Activated naive CD8-positive, alpha-beta T cell (primary cell): Measurements from ENCODE around the gene CACNG4.
"Not testable (repeated sequence)": the region's sequence is repeated elsewhere in the genome, so short reads cannot be mapped to it uniquely, and the experiment has no call there.

Experiments used
- H3K27ac Mint-ChIP-seq: one replicate; pipeline ENCODE4 v1.8.0; 2021; ENCODE audit warnings: mixed read lengths
- H3K27me3 Mint-ChIP-seq: one replicate; pipeline ENCODE4 v1.8.0; 2021; ENCODE audit warnings: mixed read lengths
- H3K36me3 Mint-ChIP-seq: one replicate; pipeline ENCODE4 v1.8.0; 2021; ENCODE audit warnings: mixed read lengths
- H3K4me1 Mint-ChIP-seq: one replicate; pipeline ENCODE4 v1.8.0; 2021; ENCODE audit warnings: low read depth, mixed read lengths
- H3K4me3 Mint-ChIP-seq: one replicate; pipeline ENCODE4 v1.8.0; 2021; ENCODE audit warnings: mild to moderate bottlenecking, mixed read lengths
- H3K9me3 Mint-ChIP-seq: one replicate; pipeline ENCODE4 v1.8.0; 2021; ENCODE audit warnings: low read depth, mixed read lengths

The CACNG4 gene

DNA sequence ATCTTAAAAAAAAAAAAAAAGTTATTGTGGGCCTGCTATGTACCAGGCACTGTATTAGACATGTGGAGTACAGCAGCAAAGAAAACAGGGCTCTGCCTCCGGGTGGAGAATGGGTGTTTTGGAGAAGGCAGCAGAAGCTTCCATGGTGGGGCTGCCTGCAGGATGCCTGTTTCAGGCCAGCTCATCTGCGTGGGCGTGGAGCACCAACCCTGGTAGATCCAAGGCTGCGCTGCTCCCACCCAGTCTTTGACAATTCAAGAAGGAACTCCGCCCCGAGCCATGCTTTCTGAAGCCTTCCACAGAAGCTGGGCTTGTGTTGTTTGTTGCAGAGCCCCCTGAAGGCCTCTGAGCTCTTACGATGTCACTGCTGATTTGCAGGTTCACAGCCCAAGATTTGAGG, 56.7 kb downstream of the CACNG4 start:
- Mint-ChIP-seq H3K4me3 (no peak overlapping the region), H3K27me3 (no peaks in the 10 kb centered on the region), H3K4me1 (no peaks in the 10 kb centered on the region), H3K36me3 (no peaks in the 10 kb centered on the region), H3K9me3 (no peaks in the 10 kb centered on the region), H3K27ac (no peak overlapping the region)

DNA sequence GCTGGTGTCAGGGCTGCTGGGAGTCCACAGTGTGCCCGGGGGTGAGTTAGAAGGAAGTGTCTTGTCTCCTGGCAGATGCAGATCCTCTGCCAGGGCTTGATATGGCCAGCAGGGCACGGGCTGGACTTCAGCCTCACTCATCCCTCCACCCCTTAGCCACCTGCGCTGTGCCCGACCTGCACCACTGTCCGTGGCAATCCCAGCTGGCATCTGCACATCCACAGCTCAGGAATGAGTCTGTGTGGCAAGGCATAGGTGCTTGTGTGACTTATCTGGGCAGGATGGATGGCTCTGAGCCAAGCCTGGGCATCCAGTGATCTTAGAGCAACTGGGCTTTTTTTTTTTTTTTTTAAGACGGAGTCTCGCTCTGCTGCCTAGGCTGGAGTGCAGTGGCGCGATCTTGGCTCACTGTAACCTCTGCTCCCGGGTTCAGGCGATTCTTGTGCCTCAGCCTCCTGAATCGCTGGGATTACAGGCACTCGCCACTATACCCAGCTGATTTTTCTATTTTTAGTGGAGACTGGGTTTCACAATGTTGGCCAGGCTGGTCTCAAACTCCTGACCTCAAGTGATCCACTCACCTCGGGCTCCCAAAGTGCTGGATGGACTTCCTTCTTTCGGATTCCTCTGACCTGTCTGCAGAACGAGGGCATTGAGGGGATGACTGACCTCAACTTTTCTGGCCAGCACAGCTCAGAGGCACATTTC, 57.4 kb downstream of the CACNG4 start:
- no peaks in the 10 kb centered on the region for H3K9me3 Mint-ChIP-seq
- no peaks in the 10 kb centered on the region for H3K4me1 Mint-ChIP-seq
- no peak overlapping the region for H3K27ac Mint-ChIP-seq
- no peaks in the 10 kb centered on the region for H3K27me3 Mint-ChIP-seq
- no peak overlapping the region for H3K4me3 Mint-ChIP-seq
- no peaks in the 10 kb centered on the region for H3K36me3 Mint-ChIP-seq

DNA sequence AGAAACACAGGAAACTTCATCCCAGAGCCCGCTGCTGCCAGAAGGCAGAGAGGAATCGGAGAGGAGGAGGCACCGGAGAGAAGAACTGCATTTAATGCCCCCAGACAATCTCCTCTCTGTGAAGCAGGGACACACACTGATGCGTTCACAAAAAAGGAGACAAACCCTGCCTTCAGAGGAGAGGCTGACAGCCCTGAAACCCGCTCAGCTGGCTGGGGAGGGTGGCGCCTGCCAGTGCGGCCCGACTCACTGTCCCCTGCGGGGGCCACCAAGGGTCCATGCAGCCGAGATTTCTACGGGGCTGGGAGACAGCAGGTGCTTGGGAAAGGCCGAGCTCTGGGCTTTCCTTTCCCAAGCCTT, 57.9 kb downstream of the CACNG4 start:
- no peaks in the 10 kb centered on the region for H3K27me3 Mint-ChIP-seq

DNA sequence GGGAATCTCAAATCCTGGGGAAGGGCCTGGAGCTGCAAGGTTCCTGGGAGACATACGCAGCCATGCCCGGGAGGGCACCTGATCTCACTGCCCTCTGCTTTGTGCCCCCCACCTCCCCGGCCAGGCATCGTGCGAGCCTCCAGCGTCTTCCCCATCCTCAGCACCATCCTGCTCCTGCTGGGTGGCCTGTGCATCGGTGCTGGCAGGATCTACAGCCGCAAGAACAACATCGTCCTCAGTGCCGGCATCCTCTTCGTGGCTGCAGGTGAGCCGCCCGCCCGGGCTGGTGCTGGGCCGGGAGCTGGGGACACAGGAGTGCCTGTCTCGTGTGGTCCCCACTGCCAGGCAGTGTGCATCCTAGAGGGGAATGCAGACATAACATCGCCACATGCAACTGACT, 60.2 kb downstream of the CACNG4 start:
- Mint-ChIP-seq H3K27me3 (no peaks in the 10 kb centered on the region), H3K9me3 (no peaks in the 10 kb centered on the region), H3K4me1 (no peaks in the 10 kb centered on the region), H3K36me3 (no peaks in the 10 kb centered on the region), H3K4me3 (no peak overlapping the region), H3K27ac (no peak overlapping the region)

More for the DNA sequence above, 57.9 kb downstream of the CACNG4 start:
- H3K4me1 Mint-ChIP-seq, result no peaks in the 10 kb centered on the region
- H3K9me3 Mint-ChIP-seq, result no peaks in the 10 kb centered on the region
- no peak overlapping the region for H3K4me3 Mint-ChIP-seq
- no peak overlapping the region for H3K27ac Mint-ChIP-seq
- no peaks in the 10 kb centered on the region for H3K36me3 Mint-ChIP-seq

DNA sequence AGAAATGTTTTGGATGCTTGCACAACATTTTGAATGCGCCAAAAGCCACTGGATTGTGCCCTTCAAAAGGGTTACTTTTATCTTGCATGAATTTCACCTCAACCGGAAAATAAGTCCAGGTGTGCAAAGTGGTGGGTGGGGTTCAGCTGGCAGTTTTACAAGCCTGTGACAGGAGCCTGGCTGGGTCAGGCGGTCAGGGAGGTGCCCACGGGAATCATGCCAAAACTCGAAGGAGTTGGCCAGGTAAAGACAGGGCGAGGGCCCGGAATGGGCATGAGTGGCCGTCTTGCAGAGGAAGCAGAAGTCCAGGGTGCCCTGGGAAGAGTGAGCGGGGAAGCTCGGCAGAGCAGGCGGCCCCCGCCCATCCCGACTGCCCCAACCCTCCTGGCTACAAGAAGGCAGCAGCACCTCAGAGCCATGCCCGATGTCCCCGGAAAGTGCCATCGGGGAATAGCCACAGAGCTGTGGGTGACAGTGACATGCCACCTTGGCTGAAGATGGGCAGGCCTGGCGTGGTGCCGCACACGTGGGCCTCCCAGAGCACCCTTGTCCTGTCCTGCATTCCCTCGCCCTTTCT, 60.8 kb downstream of the CACNG4 start:
- Mint-ChIP-seq H3K4me3 (no peak overlapping the region), H3K36me3 (no peaks in the 10 kb centered on the region), H3K4me1 (no peaks in the 10 kb centered on the region)

DNA sequence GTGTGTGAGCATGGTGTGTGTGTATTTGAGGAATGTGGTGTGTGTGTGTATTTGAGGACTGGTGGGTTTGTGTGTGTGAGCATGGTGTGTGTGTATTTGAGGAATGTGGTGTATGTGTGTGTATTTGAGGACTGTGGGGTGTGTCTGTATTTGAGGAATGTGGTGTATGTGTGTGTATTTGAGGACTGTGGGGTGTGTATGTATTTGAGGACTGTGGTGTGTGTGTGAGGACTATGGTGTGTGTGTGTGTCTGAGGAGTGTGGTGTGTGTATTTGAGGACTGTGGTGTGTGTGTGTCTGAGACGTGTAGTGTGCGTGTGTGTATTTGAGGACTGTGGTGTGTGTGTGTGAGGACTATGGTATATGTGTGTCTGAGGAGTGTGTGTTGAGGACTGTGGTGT, 61.8 kb downstream of the CACNG4 start:
- Mint-ChIP-seq H3K4me1 (no peaks in the 10 kb centered on the region), H3K27ac (no peak overlapping the region), H3K4me3 (no peak overlapping the region), H3K36me3 (no peaks in the 10 kb centered on the region), H3K27me3 (no peaks in the 10 kb centered on the region), H3K9me3 (no peaks in the 10 kb centered on the region)

More for the DNA sequence above, 60.8 kb downstream of the CACNG4 start:
- no peaks in the 10 kb centered on the region for H3K27me3 Mint-ChIP-seq
- no peak overlapping the region for H3K27ac Mint-ChIP-seq
- no peaks in the 10 kb centered on the region for H3K9me3 Mint-ChIP-seq

DNA sequence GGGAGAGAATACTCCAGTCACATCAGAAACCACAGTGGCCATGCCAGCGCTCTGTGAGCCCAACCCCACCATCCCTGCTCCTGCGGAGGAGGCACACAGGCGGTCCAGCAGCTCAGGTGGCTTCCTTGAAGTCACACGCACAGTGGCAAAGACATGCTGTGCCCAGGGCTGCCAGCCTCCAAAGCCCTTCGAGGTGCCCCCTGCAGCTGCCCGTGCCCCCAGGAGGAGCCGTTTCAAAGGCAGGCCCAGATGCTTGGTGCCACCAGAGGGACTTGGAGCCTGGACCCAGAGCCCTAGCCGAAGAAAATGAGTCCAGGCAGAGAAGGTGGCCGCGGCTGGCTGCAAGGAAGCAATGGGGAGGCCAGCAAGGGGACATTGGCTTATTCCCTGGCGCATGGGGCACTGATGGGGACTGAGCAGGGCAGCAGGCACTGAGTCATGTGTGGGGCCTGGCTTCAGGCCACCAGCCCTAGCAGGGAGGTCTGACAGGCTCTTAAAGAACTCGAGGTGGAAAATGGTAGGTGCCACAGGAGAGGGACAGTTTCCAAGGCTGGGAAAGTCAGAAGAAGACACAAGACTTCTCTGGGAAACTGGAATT, 62.6 kb downstream of the CACNG4 start:
- no peaks in the 10 kb centered on the region for H3K27me3 Mint-ChIP-seq
- no peak overlapping the region for H3K27ac Mint-ChIP-seq
- no peaks in the 10 kb centered on the region for H3K9me3 Mint-ChIP-seq
- H3K36me3 Mint-ChIP-seq, result no peaks in the 10 kb centered on the region
- no peaks in the 10 kb centered on the region for H3K4me1 Mint-ChIP-seq
- H3K4me3 Mint-ChIP-seq, result no peak overlapping the region

DNA sequence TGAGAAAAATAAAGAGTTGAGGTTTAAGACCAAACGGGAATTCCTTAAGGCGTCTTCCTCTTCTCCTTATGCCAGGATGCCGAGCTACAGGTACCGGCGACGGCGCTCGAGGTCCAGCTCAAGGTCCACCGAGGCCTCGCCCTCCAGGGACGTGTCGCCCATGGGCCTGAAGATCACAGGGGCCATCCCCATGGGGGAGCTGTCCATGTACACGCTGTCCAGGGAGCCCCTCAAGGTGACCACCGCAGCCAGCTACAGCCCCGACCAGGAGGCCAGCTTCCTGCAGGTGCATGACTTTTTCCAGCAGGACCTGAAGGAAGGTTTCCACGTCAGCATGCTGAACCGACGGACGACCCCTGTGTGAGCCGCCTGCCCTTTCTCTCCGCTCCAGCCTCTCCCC, 66.1 kb downstream of the CACNG4 start:
- H3K27me3 Mint-ChIP-seq, result no peaks in the 10 kb centered on the region
- H3K36me3 Mint-ChIP-seq, result no peaks in the 10 kb centered on the region
- H3K4me1 Mint-ChIP-seq, result no peaks in the 10 kb centered on the region
- no peaks in the 10 kb centered on the region for H3K9me3 Mint-ChIP-seq
- no peak overlapping the region for H3K4me3 Mint-ChIP-seq
- H3K27ac Mint-ChIP-seq, result no peak overlapping the region

DNA sequence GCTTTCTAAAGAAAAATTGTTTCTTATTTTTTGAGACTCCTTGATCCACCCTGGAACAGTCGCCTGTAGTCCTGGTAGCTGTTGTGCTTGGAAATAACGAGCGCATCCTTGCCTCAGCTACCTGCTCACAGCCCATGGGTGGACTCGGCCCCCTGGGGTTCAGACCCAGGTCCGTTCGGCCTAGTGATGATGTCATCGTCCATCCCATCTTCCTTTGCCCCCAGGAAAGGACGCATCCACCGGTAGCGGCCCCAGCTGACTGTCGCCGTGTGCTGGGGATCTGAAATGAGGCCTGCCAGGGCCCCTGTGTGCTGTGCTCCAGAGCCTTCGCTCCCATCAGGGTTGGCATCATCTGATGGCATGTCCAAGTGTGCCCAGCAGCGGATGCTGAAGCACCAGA, 67.9 kb downstream of the CACNG4 start:
- Mint-ChIP-seq H3K9me3 (no peaks in the 10 kb centered on the region), H3K4me3 (no peak overlapping the region), H3K4me1 (no peaks in the 10 kb centered on the region), H3K36me3 (no peaks in the 10 kb centered on the region), H3K27me3 (peaks cover 3% of the 10 kb centered on the region), H3K27ac (no peak overlapping the region)

DNA sequence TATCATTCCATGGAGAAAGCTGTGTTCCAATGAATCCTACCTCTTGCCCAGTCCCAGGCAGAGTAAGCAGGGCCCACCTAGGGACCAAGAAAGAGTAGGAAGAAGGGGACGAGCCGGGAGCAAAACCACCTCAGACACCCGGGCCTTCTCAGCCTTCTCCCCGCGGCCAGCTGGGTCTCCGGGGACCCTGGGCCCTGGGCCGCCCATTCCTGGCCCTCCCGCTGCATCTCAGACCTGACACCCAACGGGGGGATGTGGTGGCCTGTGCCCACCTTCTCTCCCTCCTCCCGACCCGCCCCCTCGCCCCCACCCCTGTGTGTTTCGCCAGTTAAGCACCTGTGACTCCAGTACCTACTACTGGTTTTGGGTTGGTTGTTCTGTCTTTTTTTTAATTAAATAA, 68.5 kb downstream of the CACNG4 start:
- Mint-ChIP-seq H3K4me3 (no peak overlapping the region), H3K36me3 (no peaks in the 10 kb centered on the region), H3K4me1 (no peaks in the 10 kb centered on the region), H3K27me3 (peaks cover 3% of the 10 kb centered on the region), H3K27ac (no peak overlapping the region), H3K9me3 (no peaks in the 10 kb centered on the region)

DNA sequence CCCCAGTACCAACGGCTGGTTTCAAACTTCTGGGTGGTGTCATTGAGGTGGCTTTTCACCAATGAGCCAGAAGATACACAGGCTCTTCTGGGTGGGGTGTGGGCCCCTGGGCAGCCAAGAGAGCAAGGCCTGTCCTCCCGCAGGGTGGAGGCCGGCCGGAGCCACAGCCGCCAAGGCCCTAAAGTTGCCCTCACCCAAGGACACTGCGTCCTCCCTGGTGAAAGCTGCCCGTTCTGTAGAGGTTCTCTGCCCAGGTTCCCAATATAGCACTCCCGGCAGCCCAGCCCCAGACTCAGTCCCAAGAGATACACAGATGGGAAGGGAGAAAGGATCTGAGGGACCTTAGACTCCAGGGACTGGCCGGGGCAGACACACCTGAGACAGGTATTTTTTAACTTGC, 69.1 kb downstream of the CACNG4 start:
- Mint-ChIP-seq H3K4me1 (no peaks in the 10 kb centered on the region), H3K4me3 (no peak overlapping the region), H3K9me3 (no peaks in the 10 kb centered on the region), H3K27me3 (peaks cover 3% of the 10 kb centered on the region), H3K27ac (no peak overlapping the region), H3K36me3 (no peaks in the 10 kb centered on the region)

DNA sequence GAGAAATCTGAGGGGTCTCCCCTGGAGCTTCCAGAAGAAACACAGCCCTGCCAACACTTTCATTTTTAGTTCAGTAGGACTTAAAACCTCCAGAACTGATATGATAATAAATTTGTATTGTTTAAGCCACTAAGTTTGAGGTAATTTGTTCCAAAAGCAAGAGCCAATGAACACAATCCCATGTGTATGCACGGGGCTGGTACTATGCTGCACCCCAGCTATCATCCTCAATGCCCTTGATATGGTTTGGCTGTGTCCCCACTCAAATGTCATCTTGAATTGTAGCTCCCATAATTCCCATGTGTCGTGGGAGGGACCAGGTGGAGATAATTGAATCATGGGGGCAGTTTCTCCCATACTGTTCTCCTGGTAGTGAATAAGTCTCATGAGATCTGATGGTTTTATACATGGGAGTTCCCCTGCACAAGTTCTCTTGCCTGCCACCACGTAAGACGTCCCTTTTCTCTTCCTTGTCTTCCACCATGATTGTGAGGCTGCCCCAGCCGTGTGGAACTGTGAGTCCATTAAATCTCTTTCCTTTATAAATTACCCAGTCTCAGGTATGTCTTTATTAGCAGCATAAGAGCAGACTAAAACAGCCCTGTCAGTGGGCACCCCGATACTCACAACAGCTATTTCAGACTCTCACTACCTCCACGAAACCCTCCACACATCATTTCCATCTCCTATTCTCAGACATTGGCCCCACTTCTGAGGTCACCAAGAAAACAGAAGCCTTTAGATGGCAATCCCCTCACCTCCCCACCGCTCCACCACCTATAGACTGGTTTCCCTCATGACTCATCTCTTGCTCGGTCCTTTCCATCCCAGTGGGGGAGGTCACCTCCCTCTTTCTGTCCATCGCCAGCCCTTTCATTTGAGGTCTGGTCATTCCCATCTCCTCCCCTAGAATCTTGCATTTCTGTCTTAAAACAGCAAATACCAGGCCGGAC, 70.9 kb downstream of the CACNG4 start:
- no peaks in the 10 kb centered on the region for H3K4me1 Mint-ChIP-seq
- H3K27me3 Mint-ChIP-seq, result peaks cover 4% of the 10 kb centered on the region
- H3K27ac Mint-ChIP-seq, result no peak overlapping the region
- H3K36me3 Mint-ChIP-seq, result no peaks in the 10 kb centered on the region
- H3K4me3 Mint-ChIP-seq, result no peak overlapping the region
- no peaks in the 10 kb centered on the region for H3K9me3 Mint-ChIP-seq

DNA sequence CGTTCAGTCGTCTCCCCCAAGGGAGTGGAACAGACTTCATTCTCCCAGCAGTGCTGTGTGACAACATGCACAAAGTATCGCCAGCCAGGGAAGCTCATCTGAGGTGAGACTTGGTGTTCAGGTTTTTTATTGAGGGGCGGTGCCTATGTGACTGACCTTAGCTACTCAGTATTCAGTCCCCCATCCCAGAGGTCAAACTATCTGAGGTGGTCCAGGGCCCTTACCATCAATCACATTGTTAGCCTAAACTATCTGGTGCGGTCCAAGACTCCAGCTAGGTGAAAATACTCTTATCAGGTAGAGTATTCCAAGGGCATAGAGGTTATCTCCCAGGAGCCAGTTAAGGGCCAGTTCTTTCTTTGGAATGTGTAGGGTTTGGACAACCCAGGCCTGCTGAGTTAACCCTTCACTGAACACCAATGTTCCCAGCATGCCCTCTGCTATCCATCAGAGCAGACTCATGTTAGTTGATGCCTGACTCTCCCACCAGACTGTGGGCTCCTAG, 74.4 kb downstream of the CACNG4 start:
- H3K4me1 Mint-ChIP-seq, result no peaks in the 10 kb centered on the region
- no peaks in the 10 kb centered on the region for H3K36me3 Mint-ChIP-seq
- H3K27me3 Mint-ChIP-seq, result peaks cover 6% of the 10 kb centered on the region
- H3K9me3 Mint-ChIP-seq, result no peaks in the 10 kb centered on the region
- no peak overlapping the region for H3K4me3 Mint-ChIP-seq
- H3K27ac Mint-ChIP-seq, result no peak overlapping the region

DNA sequence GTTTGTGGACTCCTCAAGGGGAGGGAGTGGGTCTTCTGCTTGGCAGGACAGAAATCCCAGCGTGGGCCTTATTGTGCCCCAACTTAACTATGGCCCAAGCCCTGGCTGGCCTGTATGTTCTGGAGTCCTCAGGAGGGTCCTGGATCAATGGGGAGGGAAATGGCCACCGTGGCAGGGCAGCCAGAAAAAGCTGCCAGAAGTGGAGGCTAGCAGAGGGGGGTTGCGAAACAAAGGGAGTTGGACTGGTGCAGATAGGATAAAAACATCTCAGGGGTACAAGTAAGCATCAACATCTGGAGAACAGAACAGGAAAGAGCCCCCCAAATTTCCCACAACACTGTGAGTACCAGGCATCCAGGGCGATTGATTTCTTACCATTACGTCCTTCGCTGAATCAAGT, 76.1 kb downstream of the CACNG4 start:
- Mint-ChIP-seq H3K27ac (no peak overlapping the region), H3K36me3 (no peaks in the 10 kb centered on the region), H3K4me3 (no peak overlapping the region), H3K9me3 (no peaks in the 10 kb centered on the region), H3K4me1 (no peaks in the 10 kb centered on the region), H3K27me3 (peaks cover 6% of the 10 kb centered on the region)

DNA sequence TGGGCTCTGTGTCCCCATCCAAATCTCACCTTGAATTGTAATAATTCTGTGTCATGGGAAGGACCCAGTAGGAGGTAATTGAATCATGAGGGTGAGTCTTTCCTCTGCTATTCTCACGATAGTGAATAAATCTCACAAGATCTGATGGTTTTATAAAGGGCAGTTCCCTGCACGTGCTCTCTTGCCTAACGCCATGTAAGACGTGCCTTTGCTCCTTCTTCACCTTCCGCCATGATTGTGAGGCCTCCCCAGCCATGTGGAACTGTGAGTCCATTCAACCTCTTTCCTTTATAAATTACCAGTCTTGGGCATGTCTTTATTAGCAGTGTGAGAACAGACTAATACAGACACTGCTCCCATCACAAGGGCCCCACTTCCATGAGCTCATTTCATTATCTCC, 76.6 kb downstream of the CACNG4 start:
- not testable (repeated sequence) for H3K9me3 Mint-ChIP-seq, H3K36me3 Mint-ChIP-seq, H3K27me3 Mint-ChIP-seq, H3K27ac Mint-ChIP-seq, H3K4me3 Mint-ChIP-seq, H3K4me1 Mint-ChIP-seq
